HG03571 (cell line): ENCODE results near the gene MSI1.

Experiments
- ATAC-seq: cut with Tn5 transposase; IDR thresholded peaks from one replicate; pipeline ENCODE4 v1.9.1; 2021; ENCODE audit not compliant: unreplicated experiment

The MSI1 gene

GRCh38 chr12:120368789-120369602, at the start of gene MSI1:
TSS of gene MSI1 (minus strand) at chr12:120369164. CDS start at chr12:120369091, 73 bp downstream.
- ATAC-seq: no peak

GRCh38 chr12:120417917-120418580, 49.1 kb upstream of the MSI1 start:
- no peak for ATAC-seq

- no peak for ATAC-seq
Measured at GRCh38 chr12:120416490-120417216, 47.7 kb upstream of the MSI1 start.

- ATAC-seq: no peak
Measured at GRCh38 chr12:120413901-120414695, 45.1 kb upstream of the MSI1 start.

GRCh38 chr12:120412421-120412820, 43.5 kb upstream of the MSI1 start:
- ATAC-seq: no peak

GRCh38 chr12:120408771-120409170, 39.8 kb upstream of the MSI1 start:
- no peak for ATAC-seq

GRCh38 chr12:120406553-120406952, 37.6 kb upstream of the MSI1 start:
- no peak for ATAC-seq

GRCh38 chr12:120406069-120406468, 37.1 kb upstream of the MSI1 start:
- ATAC-seq: no peak

- ATAC-seq: no peak
Measured at GRCh38 chr12:120404271-120404670, 35.3 kb upstream of the MSI1 start.

GRCh38 chr12:120403869-120404268, 34.9 kb upstream of the MSI1 start:
- ATAC-seq: no peak

- no peak for ATAC-seq
Measured at GRCh38 chr12:120402217-120402616, 33.3 kb upstream of the MSI1 start.

GRCh38 chr12:120399531-120399930, 30.6 kb upstream of the MSI1 start:
- ATAC-seq: no peak

- no peak for ATAC-seq
Measured at GRCh38 chr12:120397824-120398540, 29.0 kb upstream of the MSI1 start.

- no peak for ATAC-seq
Measured at GRCh38 chr12:120394483-120395367, 25.8 kb upstream of the MSI1 start.

- no peak for ATAC-seq
Measured at GRCh38 chr12:120390540-120391120, 21.7 kb upstream of the MSI1 start.

GRCh38 chr12:120388691-120389481, 19.9 kb upstream of the MSI1 start:
- ATAC-seq: no peak

- no peak for ATAC-seq
Measured at GRCh38 chr12:120381752-120382419, 12.9 kb upstream of the MSI1 start.

GRCh38 chr12:120378036-120378435, 9.1 kb upstream of the MSI1 start:
- no peak for ATAC-seq
